A549 (cell line): ENCODE results near the gene SH3PXD2A.

Source experiments
- BHLHE40 ChIP-seq: IDR thresholded peaks from 2 replicates; pipeline ENCODE4 v1.6.1; 2012; ENCODE audit warnings: low read depth, low read length, inconsistent platforms
- CBX2 ChIP-seq: fragments of 200-600 bp; sonication (generic); IDR thresholded peaks from 2 replicates; pipeline ENCODE4 v1.6.1; 2016; ENCODE audit warnings: low read depth, mild to moderate bottlenecking, borderline replicate concordance
- CBX8 ChIP-seq: fragments of 200-600 bp; sonication (generic); IDR thresholded peaks from 2 replicates; pipeline ENCODE4 v1.6.1; 2016
- CHD4 ChIP-seq: fragments of 200-600 bp; sonication (generic); IDR thresholded peaks from 2 replicates; pipeline ENCODE4 v1.6.1; 2016; ENCODE audit warnings: antibody characterized with exemption, mild to moderate bottlenecking, borderline replicate concordance
- CTCF ChIP-seq: fragments of >200 bp; sonication (Bioruptor Twin); formaldehyde crosslinking; IDR thresholded peaks from 3 replicates; pipeline ENCODE4 v1.5.1; 2016
- EP300 ChIP-seq, 2 experiments: fragments of >200 bp; sonication (Bioruptor Twin); formaldehyde crosslinking; IDR thresholded peaks; 2 replicates in 1 of 2; 3 replicates in 1 of 2; pipeline ENCODE4 v1.6.1; 2016 to 2017
- KDM5A ChIP-seq: fragments of 200-600 bp; sonication (generic); IDR thresholded peaks from 2 replicates; pipeline ENCODE4 v1.6.1; 2016; ENCODE audit warnings: antibody characterized with exemption, mild to moderate bottlenecking
- MAFK ChIP-seq: fragments of 450-650 bp; IDR thresholded peaks from 2 replicates; pipeline ENCODE4 v1.6.1; 2014; ENCODE audit not compliant: partially characterized antibody
- MAX ChIP-seq: IDR thresholded peaks from 2 replicates; pipeline ENCODE4 v1.6.1; 2012
- RAD21 ChIP-seq, 2 experiments: fragments of >200 bp in 1 of 2; sonication (Bioruptor Twin) in 1 of 2; formaldehyde crosslinking in 1 of 2; IDR thresholded peaks in 1 of 2; conservative IDR thresholded peaks in 1 of 2; 2 replicates in 1 of 2; 3 replicates in 1 of 2; pipeline ENCODE4 v1.6.1; 2012 to 2018; ENCODE audit warnings: inconsistent platforms in 1 of 2
- RCOR1 ChIP-seq: fragments of 150-350 bp; IDR thresholded peaks from 2 replicates; pipeline ENCODE4 v1.6.1; 2014; ENCODE audit warnings: antibody characterized with exemption, low read length, low read depth
- SREBF2 ChIP-seq: fragments of 450-650 bp; IDR thresholded peaks from 2 replicates; pipeline ENCODE4 v1.6.1; 2014; ENCODE audit warnings: mild to moderate bottlenecking, moderate library complexity

GRCh38 chr10:103726637-103727036, 128.7 kb downstream of the SH3PXD2A start:
- TF ChIP-seq RCOR1 (no peak), CHD4 (no peak), CTCF (no peak), EP300 (IDR thresholded peaks at IDR 0.05) (no peak), RAD21 (conservative IDR thresholded peaks at IDR 0.05 in 1 of 2, IDR thresholded peaks at IDR 0.05 in 1 of 2) (no peak), CBX8 (no peak), MAFK (no peak), KDM5A (no peak), MAX (no peak), BHLHE40 (no peak), SREBF2 (no peak), CBX2 (no peak)
